Ascending aorta (tissue), 2 donors: ENCODE results near the gene YTHDC2. TPM values are rescaled to one million over a fixed set of nuclear protein-coding genes. Genes with fewer than 3 reads are reported as not detected.

Experiments
- DNase-seq, 2 donors: peaks; one replicate each; pipeline ENCODE4 v3.0.0-alpha.2; 2019; ENCODE audit warnings: low spot score in 2 of 2
- H3K27ac ChIP-seq, 2 donors: fragments of 200-600 bp; sonication (generic); one replicate each; pipeline ENCODE4 v1.5.1; 2016 to 2017; ENCODE audit warnings: mild to moderate bottlenecking in 1 of 2
- H3K27me3 ChIP-seq: fragments of 200-600 bp; sonication (generic); one replicate; pipeline ENCODE4 v1.5.1; 2017
- H3K36me3 ChIP-seq, 2 donors: fragments of 200-600 bp; sonication (generic); one replicate each; pipeline ENCODE4 v1.5.1; 2016
- H3K4me1 ChIP-seq, 2 donors: fragments of 200-600 bp; sonication (generic); one replicate each; pipeline ENCODE4 v1.5.1; 2016 to 2017; ENCODE audit warnings: mild to moderate bottlenecking in 1 of 2
- H3K4me3 ChIP-seq, 2 donors: fragments of 200-600 bp; sonication (generic); one replicate each; pipeline ENCODE4 v1.5.1; 2016 to 2017; ENCODE audit warnings: mild to moderate bottlenecking in 1 of 2
- H3K9me3 ChIP-seq, 2 donors: fragments of 200-600 bp; sonication (generic); one replicate each; pipeline ENCODE4 v1.5.1; 2016
- CTCF ChIP-seq, 3 experiments: fragments of 200-600 bp in 2 of 3; fragments of 450-650 bp in 1 of 3; sonication (generic) in 2 of 3; IDR thresholded peaks; one replicate each; pipeline ENCODE4 v1.5.1; 2016 to 2019; ENCODE audit warnings: antibody characterized with exemption in 3 of 3, mild to moderate bottlenecking in 1 of 3, moderate library complexity in 1 of 3
- intact Hi-C: fragments of 100-400 bp; cut with DNase I; formaldehyde crosslinking; loops from one replicate; pipeline ENCODE4 v1.15.1; 2023
- total RNA-seq: library from RNA; depleted of rRNA; stranded (reverse); fragments of >200 nt; gene quantifications from one replicate; pipeline ENCODE4 v1.1.0, GENCODE V29; 2016

The YTHDC2 gene
- total RNA-seq, 1 donor from 2014 or later = 8.3 TPM

GRCh38 chr5:113493446-113493845 lies 20.0 kb upstream of the YTHDC2 start:
- TF ChIP-seq CTCF (IDR thresholded peaks at IDR 0.05) = no peak
- Histone ChIP-seq H3K36me3 (no peaks in the 10 kb centered on the region), H3K4me3 (no peak overlapping the region), H3K27ac (no peak overlapping the region), H3K4me1 (peaks cover 3 to 4% of the 10 kb centered on the region in 2 donors), H3K27me3 (no peaks in the 10 kb centered on the region), H3K9me3 (no peaks in the 10 kb centered on the region)
- intact Hi-C loops = no loop called here
- no peak for DNase-seq

GRCh38 chr5:113495422-113495841 lies 18.1 kb upstream of the YTHDC2 start:
- no peak for DNase-seq
- no peak overlapping the region for H3K27ac ChIP-seq
- no peaks in the 10 kb centered on the region for H3K9me3 ChIP-seq
- no peak overlapping the region for H3K4me3 ChIP-seq
- TF ChIP-seq CTCF (IDR thresholded peaks at IDR 0.05) = no peak
- H3K4me1 ChIP-seq = no peaks in the 10 kb centered on the region
- H3K27me3 ChIP-seq = no peaks in the 10 kb centered on the region
- intact Hi-C loops = no loop called here
- H3K36me3 ChIP-seq = no peaks in the 10 kb centered on the region

- TF ChIP-seq CTCF (IDR thresholded peaks at IDR 0.05) = no peak
- no peak for DNase-seq
- Histone ChIP-seq H3K4me3 (no peak overlapping the region), H3K36me3 (no peaks in the 10 kb centered on the region), H3K4me1 (no peaks in the 10 kb centered on the region), H3K27me3 (no peaks in the 10 kb centered on the region), H3K27ac (no peak overlapping the region), H3K9me3 (no peaks in the 10 kb centered on the region)
- intact Hi-C loops = no loop called here
Measured at GRCh38 chr5:113502073-113502472, 11.4 kb upstream of the YTHDC2 start.

GRCh38 chr5:113503146-113503545 lies 10.3 kb upstream of the YTHDC2 start:
- DNase-seq = no peak
- Histone ChIP-seq H3K36me3 (no peaks in the 10 kb centered on the region), H3K4me1 (no peaks in the 10 kb centered on the region), H3K9me3 (no peaks in the 10 kb centered on the region), H3K27ac (no peak overlapping the region), H3K4me3 (no peak overlapping the region), H3K27me3 (no peaks in the 10 kb centered on the region)
- TF ChIP-seq CTCF (IDR thresholded peaks at IDR 0.05) = no peak
- intact Hi-C loops = no loop called here

- TF ChIP-seq CTCF (IDR thresholded peaks at IDR 0.05) = no peak
- no peaks in the 10 kb centered on the region for H3K27me3 ChIP-seq
- H3K4me3 ChIP-seq = no peak overlapping the region
- no peak overlapping the region for H3K27ac ChIP-seq
- no peaks in the 10 kb centered on the region for H3K36me3 ChIP-seq
- no peaks in the 10 kb centered on the region for H3K9me3 ChIP-seq
- intact Hi-C loops = no loop called here
- H3K4me1 ChIP-seq = no peaks in the 10 kb centered on the region
- DNase-seq = no peak
Measured at GRCh38 chr5:113505181-113505580, 8.3 kb upstream of the YTHDC2 start.

DNA sequence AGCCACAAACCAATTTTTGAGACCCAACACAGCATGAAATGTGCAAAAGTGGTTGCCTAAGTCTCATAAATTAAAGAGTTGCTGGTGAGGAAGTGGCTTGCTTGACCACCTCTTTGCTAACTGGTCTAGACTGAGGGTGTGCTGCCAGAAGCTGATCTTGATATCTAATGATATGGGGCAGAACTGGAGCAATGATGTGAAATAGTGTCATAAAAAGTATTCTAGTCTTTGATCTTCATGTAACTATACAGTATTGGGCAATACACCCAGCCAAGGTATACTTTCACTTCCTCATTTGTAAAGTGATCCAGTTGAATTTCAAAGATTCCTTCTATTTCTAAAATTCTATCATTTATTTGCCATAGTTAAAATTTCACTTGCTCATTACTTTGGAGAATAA lies 5.9 kb upstream of the YTHDC2 start:
- no peaks in the 10 kb centered on the region for H3K27me3 ChIP-seq
- no peak overlapping the region for H3K27ac ChIP-seq
- no peaks in the 10 kb centered on the region for H3K4me1 ChIP-seq
- no peak for DNase-seq
- intact Hi-C loops = no loop called here
- no peaks in the 10 kb centered on the region for H3K36me3 ChIP-seq
- TF ChIP-seq CTCF (IDR thresholded peaks at IDR 0.05) = no peak
- no peak overlapping the region for H3K4me3 ChIP-seq
- H3K9me3 ChIP-seq = no peaks in the 10 kb centered on the region
